GM12878 (cell line): ENCODE results near the gene CNNM1. TPM values are rescaled to one million over a fixed set of nuclear protein-coding genes. Genes with fewer than 3 reads are reported as not detected.

Experiments
- ATAC-seq: fragments of 200-7000 bp; cut with Tn5 transposase; 3 replicates; pipeline ENCODE4 v1.9.1; 2020; ENCODE audit warnings: mild to moderate bottlenecking, moderate library complexity
- BruUV-seq: library from RNA; stranded (reverse); fragments of 400-500 nt; replicated peaks from 2 replicates; lab custom pipeline; 2021; lab: Mats Ljungman, UMichigan
- CTCF ChIA-PET: fragments of 300-600 bp; sonication (Branson Sonifier 250); formaldehyde crosslinking; extraction: SDS; loops from one replicate; lab custom pipeline; 2021; ENCODE audit warnings: inconsistent platforms; lab: Yijun Ruan, JAX
- POLR2A ChIA-PET: fragments of 350-600 bp; formaldehyde crosslinking; extraction: SDS; loops from one replicate; lab custom pipeline; 2021; ENCODE audit warnings: inconsistent platforms; lab: Charles Lee
- RAD21 ChIA-PET: fragments of 300-600 bp; sonication (Branson Sonifier 250); formaldehyde crosslinking; loops from one replicate; lab custom pipeline; 2023; ENCODE audit warnings: antibody characterized with exemption; ENCODE audit not compliant: unreplicated experiment; lab: Charles Lee
- SMC1A ChIA-PET: fragments of 300-600 bp; sonication (Branson Sonifier 250); formaldehyde crosslinking; loops from one replicate; lab custom pipeline; 2023; ENCODE audit not compliant: unreplicated experiment, uncharacterized antibody; lab: Charles Lee
- DNase-seq: peaks from one replicate; pipeline ENCODE4 v3.0.0-alpha.2; 2011; ENCODE audit warnings: low read depth, low spot score
- FAIRE-seq: peaks from 3 replicates; lab custom pipeline; 2011; peaks lifted over from hg19 to GRCh38; lab: Jason Lieb, UNC
- H2AFZ ChIP-seq: 2 replicates; pipeline ENCODE4 v1.6.0; 2011; ENCODE audit warnings: low read depth, low read length, control low read depth; ENCODE audit not compliant: control insufficient read depth
- H3K27ac ChIP-seq: 2 replicates; pipeline ENCODE4 v1.5.1; 2011; ENCODE audit warnings: control low read depth; ENCODE audit not compliant: control insufficient read depth, insufficient read depth
- H3K27me3 ChIP-seq, 2 experiments: replicated peaks in 1 of 2; 2 replicates each; pipeline versions ENCODE4 v1.6.0 to v1.6.1; 2011; ENCODE audit warnings: low read length in 1 of 2; ENCODE audit not compliant: control insufficient read depth in 2 of 2, insufficient read depth in 2 of 2
- H3K36me3 ChIP-seq, 2 experiments: 2 replicates each; pipeline ENCODE4 v1.5.1; 2011; ENCODE audit warnings: low read length in 1 of 2; ENCODE audit not compliant: control insufficient read depth in 2 of 2, insufficient read depth in 2 of 2
- H3K4me1 ChIP-seq: 2 replicates; pipeline ENCODE4 v1.6.1; 2011; ENCODE audit warnings: mild to moderate bottlenecking, low read length, moderate library complexity, mixed read lengths; ENCODE audit not compliant: control insufficient read depth, insufficient read depth
- H3K4me2 ChIP-seq: 2 replicates; pipeline ENCODE4 v1.6.0; 2011; ENCODE audit warnings: control low read depth; ENCODE audit not compliant: control insufficient read depth, insufficient read depth
- H3K4me3 ChIP-seq: fragments of 200-600 bp; sonication (generic); 2 replicates; pipeline ENCODE4 v1.5.1; 2016
- H3K79me2 ChIP-seq: 2 replicates; pipeline ENCODE4 v1.6.0; 2011; ENCODE audit warnings: low read length; ENCODE audit not compliant: control insufficient read depth, insufficient read depth
- H3K9ac ChIP-seq: 2 replicates; pipeline ENCODE4 v1.8.0; 2011; ENCODE audit warnings: low read length, control low read depth, mixed read lengths; ENCODE audit not compliant: control insufficient read depth, insufficient read depth
- H3K9me3 ChIP-seq: replicated peaks from 3 replicates; pipeline ENCODE4 v1.5.1; 2011; ENCODE audit warnings: mild to moderate bottlenecking, low read length; ENCODE audit not compliant: control insufficient read depth, insufficient read depth
- H4K20me1 ChIP-seq: 2 replicates; pipeline ENCODE4 v1.6.0; 2011; ENCODE audit not compliant: control insufficient read depth, insufficient read depth
- BCL11A ChIP-seq: IDR thresholded peaks from 2 replicates; pipeline ENCODE4 v1.6.1; 2011; ENCODE audit warnings: low read depth, low read length
- KLF5 ChIP-seq: fragments of 450-650 bp; IDR thresholded peaks from 2 replicates; pipeline ENCODE4 v1.6.1; 2014; ENCODE audit warnings: mild to moderate bottlenecking; ENCODE audit not compliant: partially characterized antibody
- PAX8 ChIP-seq: fragments of 450-650 bp; IDR thresholded peaks from 2 replicates; pipeline ENCODE4 v1.6.1; 2017; ENCODE audit warnings: mild to moderate bottlenecking, moderate library complexity
- SPI1 ChIP-seq: IDR thresholded peaks from 2 replicates; pipeline ENCODE4 v1.6.1; 2011; ENCODE audit warnings: low read depth, mild to moderate bottlenecking, low read length, moderate library complexity, borderline replicate concordance; ENCODE audit not compliant: insufficient read depth
- USF2 ChIP-seq: IDR thresholded peaks from 2 replicates; pipeline ENCODE4 v1.6.1; 2011; ENCODE audit warnings: low read depth, low read length, improper control_type of control experiment, borderline replicate concordance
- WGBS: methylation state at CpG from one replicate; pipeline ENCODE4 v1.1.6; 2016; ENCODE audit warnings: low lambda C conversion rate; ENCODE audit not compliant: insufficient replicate concordance, insufficient coverage; ENCODE audit errors: missing lambda C conversion rate; 5-methylcytosine and 5-hydroxymethylcytosine counted together
- in situ Hi-C: fragments of 300-500 bp; cut with MboI; formaldehyde crosslinking; loops from 9 replicates; pipeline ENCODE4 v1.14.3; 2018; ENCODE audit warnings: mixed read lengths
- intact Hi-C: fragments of 100-400 bp; cut with micrococcal nuclease; formaldehyde crosslinking; loops from one replicate; pipeline ENCODE4 v1.14.2; 2022; ENCODE audit not compliant: unreplicated experiment
- polyA plus RNA-seq, 11 experiments: library from polyadenylated mRNA; depleted of rRNA in 4 of 11; unstranded in 6 of 11; stranded (reverse) in 5 of 11; fragments of >200 nt; fragmentation: Nextera tagmentation in 4 of 11; fragmentation: Illumina TruSeq in 1 of 11; extraction: Ambion mirVana in 4 of 11; extraction: Trizol in 1 of 11; gene quantifications; 1 replicate in 1 of 11; 2 replicates in 10 of 11; pipeline versions ENCODE4 v1.2.1 to v1.2.3, GENCODE V29; 2011 to 2016; ENCODE audit warnings: inconsistent platforms in 2 of 11, missing spikeins in 2 of 11, low read depth in 1 of 11
- total RNA-seq, 4 experiments: library from RNA; depleted of rRNA in 3 of 4; stranded (reverse); fragments of >200 nt in 3 of 4; fragmentation: Illumina TruSeq in 1 of 4; extraction: Trizol in 1 of 4; gene quantifications; 2 replicates each; pipeline versions ENCODE4 v1.2.1 to v1.2.3, GENCODE V29; 2013 to 2021
- TF ChIP-seq, protein P1 (sequence below): fragments of 450-650 bp; IDR thresholded peaks from 2 replicates; pipeline ENCODE4 v1.6.1; 2018; ENCODE audit warnings: mild to moderate bottlenecking, low read depth, moderate library complexity; ENCODE audit not compliant: partially characterized antibody

Gene CNNM1
- total and polyA plus RNA-seq, 10 of the 15 experiments (the other 5 are each of a cell fraction or from before 2014, with no cell fraction given), result 0.01 TPM; not detected in 9

GRCh38 chr10:99315853-99316252, 13.3 kb upstream of the CNNM1 start:
- TF ChIP-seq SPI1 (no peak), PAX8 (no peak), BCL11A (no peak), KLF5 (no peak), USF2 (no peak)
- TF ChIP-seq, protein P1, sequence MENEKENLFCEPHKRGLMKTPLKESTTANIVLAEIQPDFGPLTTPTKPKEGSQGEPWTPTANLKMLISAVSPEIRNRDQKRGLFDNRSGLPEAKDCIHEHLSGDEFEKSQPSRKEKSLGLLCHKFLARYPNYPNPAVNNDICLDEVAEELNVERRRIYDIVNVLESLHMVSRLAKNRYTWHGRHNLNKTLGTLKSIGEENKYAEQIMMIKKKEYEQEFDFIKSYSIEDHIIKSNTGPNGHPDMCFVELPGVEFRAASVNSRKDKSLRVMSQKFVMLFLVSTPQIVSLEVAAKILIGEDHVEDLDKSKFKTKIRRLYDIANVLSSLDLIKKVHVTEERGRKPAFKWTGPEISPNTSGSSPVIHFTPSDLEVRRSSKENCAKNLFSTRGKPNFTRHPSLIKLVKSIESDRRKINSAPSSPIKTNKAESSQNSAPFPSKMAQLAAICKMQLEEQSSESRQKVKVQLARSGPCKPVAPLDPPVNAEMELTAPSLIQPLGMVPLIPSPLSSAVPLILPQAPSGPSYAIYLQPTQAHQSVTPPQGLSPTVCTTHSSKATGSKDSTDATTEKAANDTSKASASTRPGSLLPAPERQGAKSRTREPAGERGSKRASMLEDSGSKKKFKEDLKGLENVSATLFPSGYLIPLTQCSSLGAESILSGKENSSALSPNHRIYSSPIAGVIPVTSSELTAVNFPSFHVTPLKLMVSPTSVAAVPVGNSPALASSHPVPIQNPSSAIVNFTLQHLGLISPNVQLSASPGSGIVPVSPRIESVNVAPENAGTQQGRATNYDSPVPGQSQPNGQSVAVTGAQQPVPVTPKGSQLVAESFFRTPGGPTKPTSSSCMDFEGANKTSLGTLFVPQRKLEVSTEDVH, result no peak
- no peaks in the 10 kb centered on the region for H3K9me3 ChIP-seq
- H3K4me3 ChIP-seq, result no peak overlapping the region
- H3K27me3 ChIP-seq, result no peaks in the 10 kb centered on the region; a peak in 1 of 4 replicates
- H3K9ac ChIP-seq, result no peak overlapping the region
- SMC1A ChIA-PET, result no interaction called here
- RAD21 ChIA-PET, result no interaction called here
- intact Hi-C loops (no loop called here), in situ Hi-C loops (no loop called here)
- no TSS peak for BruUV-seq
- CTCF ChIA-PET, result no interaction called here
- no peaks in the 10 kb centered on the region for H4K20me1 ChIP-seq
- FAIRE-seq (no peak), ATAC-seq (no peak), DNase-seq (no peak)
- POLR2A ChIA-PET, result no interaction called here
- H2AFZ ChIP-seq, result no peak overlapping the region
- no peaks in the 10 kb centered on the region for H3K79me2 ChIP-seq
- no peak overlapping the region for H3K27ac ChIP-seq
- H3K4me2 ChIP-seq, result no peak overlapping the region
- H3K4me1 ChIP-seq, result no peaks in the 10 kb centered on the region
- WGBS, result 75% methylated on average over 16 of the region's 16 CpGs
- no peaks in the 10 kb centered on the region for H3K36me3 ChIP-seq
